CD4-positive, alpha-beta T cell (primary cell): Measurements from ENCODE around the gene PSMD8. TPM values are rescaled to one million over a fixed set of nuclear protein-coding genes. Genes with fewer than 3 reads are reported as not detected.

Experiments used
- ATAC-seq: fragments of 200-7000 bp; cut with Tn5 transposase; one replicate; pipeline ENCODE4 v1.10.0; 2022; ENCODE audit warnings: mild to moderate bottlenecking; ENCODE audit not compliant: poor library complexity
- CTCF ChIA-PET: fragments of 350-600 bp; sonication (Branson Sonifier 250); formaldehyde crosslinking; loops from one replicate; lab custom pipeline; 2021; ENCODE audit warnings: antibody characterized with exemption, inconsistent platforms; lab: Charles Lee
- POLR2A ChIA-PET: fragments of 350-600 bp; sonication (Branson Sonifier 250); formaldehyde crosslinking; loops from one replicate; lab custom pipeline; 2021; ENCODE audit warnings: antibody characterized with exemption, inconsistent platforms; lab: Charles Lee
- DNase-seq, 14 experiments: peaks; one replicate each; pipeline ENCODE4 v3.0.0-alpha.2; 2013 to 2020; ENCODE audit warnings: mixed read lengths in 2 of 14
- H3K27ac ChIP-seq, 2 donors: one replicate each; pipeline versions ENCODE4 v1.5.1 to v1.7.0; 2013; ENCODE audit warnings: low read length in 2 of 2, low read depth in 1 of 2, mild to moderate bottlenecking in 1 of 2
- H3K27me3 ChIP-seq, 2 experiments: 1 replicate in 1 of 2; 2 replicates in 1 of 2; pipeline versions ENCODE4 v1.6.1 to v1.7.0; 2013; ENCODE audit warnings: low read length in 2 of 2, control low read depth in 1 of 2, mild to moderate bottlenecking in 1 of 2, moderate library complexity in 1 of 2; ENCODE audit not compliant: insufficient read depth in 2 of 2, control insufficient read depth in 1 of 2
- H3K36me3 ChIP-seq: one replicate; pipeline ENCODE4 v1.6.1; 2013; ENCODE audit warnings: low read length, control low read depth; ENCODE audit not compliant: insufficient read depth
- H3K4me1 ChIP-seq: one replicate; pipeline ENCODE4 v1.6.1; 2013; ENCODE audit warnings: low read length, control low read depth; ENCODE audit not compliant: insufficient read depth
- H3K4me3 ChIP-seq: one replicate; pipeline ENCODE4 v1.5.1; 2013; ENCODE audit warnings: mild to moderate bottlenecking, low read length, moderate library complexity
- H3K9me3 ChIP-seq, 2 experiments: 1 replicate in 1 of 2; 2 replicates in 1 of 2; pipeline versions ENCODE4 v1.6.1 to v1.7.0; 2013; ENCODE audit warnings: low read length in 2 of 2, mild to moderate bottlenecking in 2 of 2, control low read depth in 1 of 2, moderate library complexity in 1 of 2; ENCODE audit not compliant: control insufficient read depth in 1 of 2, insufficient read depth in 1 of 2
- H3K27ac Mint-ChIP-seq: one replicate; pipeline ENCODE4 v1.8.0; 2020; ENCODE audit warnings: mixed read lengths
- H3K27me3 Mint-ChIP-seq: one replicate; pipeline ENCODE4 v1.8.0; 2021; ENCODE audit warnings: mixed read lengths
- H3K36me3 Mint-ChIP-seq: one replicate; pipeline ENCODE4 v1.8.0; 2021; ENCODE audit warnings: low read depth, mixed read lengths
- H3K4me1 Mint-ChIP-seq: one replicate; pipeline ENCODE4 v1.8.0; 2021; ENCODE audit warnings: low read depth, mixed read lengths
- H3K4me3 Mint-ChIP-seq: one replicate; pipeline ENCODE4 v1.8.0; 2020; ENCODE audit warnings: mild to moderate bottlenecking, mixed read lengths
- H3K9me3 Mint-ChIP-seq: one replicate; pipeline ENCODE4 v1.8.0; 2020; ENCODE audit warnings: mixed read lengths
- intact Hi-C, 2 experiments: fragments of 100-400 bp; cut with DNase I in 1 of 2; cut with micrococcal nuclease in 1 of 2; formaldehyde crosslinking; loops; one replicate each; pipeline versions ENCODE4 v1.15.1 to v1.9.0; 2023 to 2025; cut with DNase I, micrococcal nuclease
- total RNA-seq, 174 experiments: library from RNA in 2 of 174; stranded (reverse) in 2 of 174; gene quantifications; one replicate each; pipeline ENCODE4 v1.2.3 and lab custom pipeline; 2021 to 2026
- TF ChIP-seq, protein P1 (sequence below): fragments of 200-600 bp; IDR thresholded peaks from one replicate; pipeline ENCODE4 v1.8.0; 2022; ENCODE audit warnings: antibody characterized with exemption, mild to moderate bottlenecking

PSMD8 gene
- total RNA-seq, 2 experiments from 2014 or later = 61.2 to 64.4 TPM

GRCh38 chr19:38377052-38377451, 2.7 kb downstream of the PSMD8 start:
- H3K27me3 ChIP-seq = no peaks in the 10 kb centered on the region
- DNase-seq (no peak), ATAC-seq (no peak)
- H3K36me3 Mint-ChIP-seq = peaks cover 67% of the 10 kb centered on the region
- peaks cover 34% of the 10 kb centered on the region for H3K4me1 ChIP-seq
- peaks cover 46% of the 10 kb centered on the region for H3K36me3 ChIP-seq
- H3K9me3 ChIP-seq = no peaks in the 10 kb centered on the region
- CTCF ChIA-PET = no interaction called here
- H3K27me3 Mint-ChIP-seq = peaks cover 3% of the 10 kb centered on the region
- H3K27ac Mint-ChIP-seq = no peak overlapping the region
- no peaks in the 10 kb centered on the region for H3K9me3 Mint-ChIP-seq
- H3K4me1 Mint-ChIP-seq = peaks cover 30% of the 10 kb centered on the region
- H3K4me3 Mint-ChIP-seq = peak overlapping the region; percentile 78
- intact Hi-C loops = no loop called here
- H3K4me3 ChIP-seq = no peak overlapping the region
- TF ChIP-seq, protein P1, sequence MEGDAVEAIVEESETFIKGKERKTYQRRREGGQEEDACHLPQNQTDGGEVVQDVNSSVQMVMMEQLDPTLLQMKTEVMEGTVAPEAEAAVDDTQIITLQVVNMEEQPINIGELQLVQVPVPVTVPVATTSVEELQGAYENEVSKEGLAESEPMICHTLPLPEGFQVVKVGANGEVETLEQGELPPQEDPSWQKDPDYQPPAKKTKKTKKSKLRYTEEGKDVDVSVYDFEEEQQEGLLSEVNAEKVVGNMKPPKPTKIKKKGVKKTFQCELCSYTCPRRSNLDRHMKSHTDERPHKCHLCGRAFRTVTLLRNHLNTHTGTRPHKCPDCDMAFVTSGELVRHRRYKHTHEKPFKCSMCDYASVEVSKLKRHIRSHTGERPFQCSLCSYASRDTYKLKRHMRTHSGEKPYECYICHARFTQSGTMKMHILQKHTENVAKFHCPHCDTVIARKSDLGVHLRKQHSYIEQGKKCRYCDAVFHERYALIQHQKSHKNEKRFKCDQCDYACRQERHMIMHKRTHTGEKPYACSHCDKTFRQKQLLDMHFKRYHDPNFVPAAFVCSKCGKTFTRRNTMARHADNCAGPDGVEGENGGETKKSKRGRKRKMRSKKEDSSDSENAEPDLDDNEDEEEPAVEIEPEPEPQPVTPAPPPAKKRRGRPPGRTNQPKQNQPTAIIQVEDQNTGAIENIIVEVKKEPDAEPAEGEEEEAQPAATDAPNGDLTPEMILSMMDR = no peak
- POLR2A ChIA-PET = interaction anchor here (1.5 kb wide), 1 partner anchor 26 kb away, joined by 5 read pairs; the partner anchor contains the start of gene FAM98C
- H3K27ac ChIP-seq = no peak overlapping the region

- Mint-ChIP-seq H3K9me3 (no peaks in the 10 kb centered on the region), H3K4me3 (no peak overlapping the region), H3K27me3 (peaks cover 11% of the 10 kb centered on the region), H3K36me3 (peaks cover 86% of the 10 kb centered on the region), H3K27ac (no peak overlapping the region), H3K4me1 (peaks cover 30% of the 10 kb centered on the region)
- Histone ChIP-seq H3K4me3 (no peak overlapping the region), H3K27me3 (peaks cover 0 to 3% of the 10 kb centered on the region in 2 experiments), H3K9me3 (no peaks in the 10 kb centered on the region), H3K4me1 (peaks cover 29% of the 10 kb centered on the region), H3K27ac (no peak overlapping the region), H3K36me3 (peaks cover 61% of the 10 kb centered on the region)
- ATAC-seq (no peak), DNase-seq (no peak)
- ChIA-PET POLR2A (interaction anchor here (0.9 kb wide), 1 partner anchor 240 kb away, joined by 4 read pairs; the partner anchor contains the start of gene EIF3K), CTCF (no interaction called here)
- TF ChIP-seq, protein P1 = no peak
- intact Hi-C loops = no loop called here
These were observed 4.5 kb downstream of the PSMD8 start for GRCh38 chr19:38378866-38379265.

DNA sequence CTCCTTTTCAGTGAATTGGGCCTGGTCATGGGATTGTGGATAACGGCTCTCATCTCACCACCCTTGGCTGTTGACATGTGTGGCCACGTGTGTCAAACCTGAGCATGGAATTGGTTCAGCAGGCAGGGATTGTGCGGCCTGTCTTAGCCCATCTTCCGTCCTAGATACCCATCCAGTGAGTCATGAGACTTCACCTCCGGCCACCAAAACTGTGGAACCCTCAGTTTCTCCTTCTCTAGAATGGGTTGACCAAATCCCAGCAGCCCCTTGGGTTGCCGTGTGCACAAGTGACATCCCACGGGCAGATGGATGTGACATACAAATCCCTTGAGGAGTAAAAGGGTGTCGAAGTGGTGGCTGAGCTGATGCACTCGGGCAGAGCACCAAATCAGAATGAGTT, 6.8 kb downstream of the PSMD8 start:
- ChIA-PET POLR2A (no interaction called here), CTCF (interaction anchor here (2.4 kb wide), 1 partner anchor 22 kb away, joined by 7 read pairs; the partner anchor contains the start of gene FAM98C)
- Mint-ChIP-seq H3K9me3 (no peaks in the 10 kb centered on the region), H3K4me3 (no peak overlapping the region), H3K36me3 (peaks cover 84% of the 10 kb centered on the region), H3K4me1 (peaks cover 19% of the 10 kb centered on the region), H3K27ac (no peak overlapping the region), H3K27me3 (peaks cover 25% of the 10 kb centered on the region)
- intact Hi-C loops = no loop called here
- Histone ChIP-seq H3K27me3 (peaks cover 6 to 10% of the 10 kb centered on the region in 2 experiments), H3K36me3 (peaks cover 58% of the 10 kb centered on the region), H3K4me3 (no peak overlapping the region), H3K9me3 (no peaks in the 10 kb centered on the region), H3K27ac (no peak overlapping the region), H3K4me1 (peaks cover 21% of the 10 kb centered on the region)
- DNase-seq (no peak), ATAC-seq (no peak)
- TF ChIP-seq, protein P1 = no peak
